Measurements from ENCODE around the gene AFAP1. TPM values are rescaled to one million over a fixed set of nuclear protein-coding genes. Genes with fewer than 3 reads are reported as not detected.

The AFAP1 gene
- total RNA-seq, 4 donors from 2014 or later, result 15.8 to 42.9 (median 31.3) TPM

GRCh38 chr4:7783541-7783940 lies 156.1 kb downstream of the AFAP1 start:
- Histone ChIP-seq H3K9me3 (no peaks in the 10 kb centered on the region), H3K36me3 (peaks cover 0 to 17% (median 0%) of the 10 kb centered on the region in 3 donors), H3K4me3 (no peak overlapping the region), H3K4me1 (peaks cover 0 to 13% (median 2%) of the 10 kb centered on the region in 4 donors), H3K27me3 (no peaks in the 10 kb centered on the region), H3K27ac (peak overlapping the region in 1 of 4 donors; percentile 12)
- peak in 1 of 3 donors; percentile 60 for DNase-seq
- TF ChIP-seq POLR2A (IDR thresholded peaks at IDR 0.05) (no peak), CTCF (IDR thresholded peaks at IDR 0.05) (no peak)

GRCh38 chr4:7782783-7783182 lies 156.9 kb downstream of the AFAP1 start:
- Histone ChIP-seq H3K36me3 (peaks cover 0 to 24% (median 0%) of the 10 kb centered on the region in 3 donors), H3K4me1 (peaks cover 0 to 13% (median 2%) of the 10 kb centered on the region in 4 donors), H3K27me3 (no peaks in the 10 kb centered on the region), H3K4me3 (no peak overlapping the region), H3K9me3 (no peaks in the 10 kb centered on the region), H3K27ac (no peak overlapping the region)
- no peak for DNase-seq
- TF ChIP-seq CTCF (IDR thresholded peaks at IDR 0.05), result no peak
- no peak for TF ChIP-seq POLR2A (IDR thresholded peaks at IDR 0.05)

GRCh38 chr4:7781993-7782392 lies 157.7 kb downstream of the AFAP1 start:
- H3K4me3 ChIP-seq, result no peak overlapping the region
- H3K36me3 ChIP-seq, result peaks cover 0 to 30% (median 0%) of the 10 kb centered on the region in 3 donors
- H3K27ac ChIP-seq, result peak overlapping the region in 1 of 4 donors; percentile 13
- TF ChIP-seq POLR2A (IDR thresholded peaks at IDR 0.05) (no peak), CTCF (IDR thresholded peaks at IDR 0.05) (no peak)
- no peaks in the 10 kb centered on the region for H3K9me3 ChIP-seq
- peak in 1 of 3 donors; percentile 40 for DNase-seq
- H3K4me1 ChIP-seq, result peaks cover 0 to 13% (median 2%) of the 10 kb centered on the region in 4 donors
- H3K27me3 ChIP-seq, result no peaks in the 10 kb centered on the region

- H3K4me1 ChIP-seq, result peaks cover 0 to 13% (median 2%) of the 10 kb centered on the region in 4 donors
These were observed 158.3 kb downstream of the AFAP1 start for GRCh38 chr4:7781366-7781765.

GRCh38 chr4:7780751-7781348 lies 158.8 kb downstream of the AFAP1 start:
- peaks cover 0 to 13% (median 2%) of the 10 kb centered on the region in 4 donors for H3K4me1 ChIP-seq
- H3K27ac ChIP-seq, result peak overlapping the region in 1 of 4 donors; percentile 48
- H3K36me3 ChIP-seq, result peaks cover 0 to 32% (median 0%) of the 10 kb centered on the region in 3 donors
- H3K27me3 ChIP-seq, result no peaks in the 10 kb centered on the region
- TF ChIP-seq POLR2A (IDR thresholded peaks at IDR 0.05), result no peak
- no peak for TF ChIP-seq CTCF (IDR thresholded peaks at IDR 0.05)
- no peak overlapping the region for H3K4me3 ChIP-seq
- H3K9me3 ChIP-seq, result no peaks in the 10 kb centered on the region
- no peak for DNase-seq

More at GRCh38 chr4:7781366-7781765, 158.3 kb downstream of the AFAP1 start:
- no peaks in the 10 kb centered on the region for H3K27me3 ChIP-seq
- H3K27ac ChIP-seq, result peak overlapping the region in 2 of 4 donors; percentile 43 to 48
- H3K4me3 ChIP-seq, result no peak overlapping the region
- TF ChIP-seq POLR2A (IDR thresholded peaks at IDR 0.05) (no peak), CTCF (IDR thresholded peaks at IDR 0.05) (no peak)
- H3K36me3 ChIP-seq, result peaks cover 0 to 35% (median 0%) of the 10 kb centered on the region in 3 donors
- no peak for DNase-seq
- no peaks in the 10 kb centered on the region for H3K9me3 ChIP-seq

Data from Peyer's patch (tissue), 4 donors.